Cortex of kidney (tissue), 1 donor: ENCODE measurements around the gene IGSF21.

Source experiments
- DNase-seq: peaks from one replicate; lab custom pipeline; 2025; lab: John Stamatoyannopoulos, UW

IGSF21 gene

GRCh38 chr1:18422954-18423353 lies 315.4 kb downstream of the IGSF21 start:
- DNase-seq: no peak

GRCh38 chr1:18426580-18426979 lies 319.0 kb downstream of the IGSF21 start:
- no peak for DNase-seq
